Measurements from ENCODE around the gene CCDC91.

GRCh38 chr12:28240853-28241252 is 50.6 kb downstream of the CCDC91 start:
- TF ChIP-seq POLR2A (IDR thresholded peaks at IDR 0.05; ENCODE audit: low read depth, low read length) (no peak), POLR2AphosphoS5 (IDR thresholded peaks at IDR 0.05; ENCODE audit: low read depth, low read length) (no peak)
